ENCODE data around the gene EIF3K. TPM values are rescaled to one million over a fixed set of nuclear protein-coding genes. Genes with fewer than 3 reads are reported as not detected.

EIF3K gene
- total RNA-seq, 2 donors from 2014 or later = 282 to 320 TPM

GRCh38 chr19:38682195-38682867, 63.3 kb downstream of the EIF3K start:
- no peaks in the 10 kb centered on the region for H3K9me3 ChIP-seq (ENCODE audit: control insufficient read depth, low read length, poor library complexity, severe bottlenecking)
- H3K27me3 Mint-ChIP-seq = no peaks in the 10 kb centered on the region
- peak overlapping the region; percentile 39 for H3K4me3 Mint-ChIP-seq
- DNase-seq (no peak), ATAC-seq (no peak)
- no peaks in the 10 kb centered on the region for H3K36me3 Mint-ChIP-seq (ENCODE audit: low read depth)
- H3K27ac Mint-ChIP-seq = peak overlapping the region; percentile 93
- H3K4me1 Mint-ChIP-seq = peaks cover 71% of the 10 kb centered on the region

- no peaks in the 10 kb centered on the region for H3K9me3 ChIP-seq (ENCODE audit: control insufficient read depth, low read length, poor library complexity, severe bottlenecking)
- H3K36me3 Mint-ChIP-seq (ENCODE audit: low read depth) = no peaks in the 10 kb centered on the region
- no peak for ATAC-seq
- H3K4me1 Mint-ChIP-seq = peaks cover 75% of the 10 kb centered on the region
- peak overlapping the region; percentile 93 for H3K27ac Mint-ChIP-seq
- no peaks in the 10 kb centered on the region for H3K27me3 Mint-ChIP-seq
- peak overlapping the region; percentile 75 for H3K4me3 Mint-ChIP-seq
- DNase-seq = no peak
These were observed 63.9 kb downstream of the EIF3K start for GRCh38 chr19:38682872-38683392.

DNA sequence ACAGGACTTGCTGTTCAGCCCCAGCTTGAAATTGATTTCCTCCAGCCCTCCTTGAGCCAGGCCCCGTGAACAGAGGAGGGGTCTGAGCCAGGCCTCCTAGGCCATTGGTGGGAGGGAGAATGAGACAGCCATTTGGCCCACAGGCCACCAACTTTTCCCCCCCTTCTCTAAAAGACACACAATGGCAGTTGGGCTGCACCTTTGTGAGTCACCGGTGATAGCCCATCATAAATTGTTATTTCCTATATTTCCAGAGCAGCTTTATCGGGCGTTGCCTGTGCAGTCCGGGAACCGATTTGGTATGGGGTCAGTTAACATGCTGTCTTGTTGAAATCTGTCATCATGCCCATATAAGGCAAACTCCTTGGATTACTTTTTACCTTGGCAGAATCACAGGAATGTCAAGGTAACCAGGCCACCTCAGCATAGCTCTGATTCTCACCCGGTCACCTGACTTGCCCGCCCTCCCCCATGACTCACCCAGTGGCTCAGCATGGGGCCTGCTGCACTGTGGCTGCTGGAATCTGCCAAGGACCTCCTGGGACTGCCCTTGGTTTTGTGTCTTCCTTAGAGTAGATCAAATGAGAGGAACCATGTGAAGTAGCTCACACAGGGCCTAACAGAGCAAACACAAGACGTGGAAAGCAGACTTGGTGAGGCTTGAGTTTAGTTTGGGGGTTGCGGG, 64.5 kb downstream of the EIF3K start:
- peak overlapping the region; percentile 93 for H3K27ac Mint-ChIP-seq
- no peaks in the 10 kb centered on the region for H3K36me3 Mint-ChIP-seq (ENCODE audit: low read depth)
- peak overlapping the region; percentile 75 for H3K4me3 Mint-ChIP-seq

DNA sequence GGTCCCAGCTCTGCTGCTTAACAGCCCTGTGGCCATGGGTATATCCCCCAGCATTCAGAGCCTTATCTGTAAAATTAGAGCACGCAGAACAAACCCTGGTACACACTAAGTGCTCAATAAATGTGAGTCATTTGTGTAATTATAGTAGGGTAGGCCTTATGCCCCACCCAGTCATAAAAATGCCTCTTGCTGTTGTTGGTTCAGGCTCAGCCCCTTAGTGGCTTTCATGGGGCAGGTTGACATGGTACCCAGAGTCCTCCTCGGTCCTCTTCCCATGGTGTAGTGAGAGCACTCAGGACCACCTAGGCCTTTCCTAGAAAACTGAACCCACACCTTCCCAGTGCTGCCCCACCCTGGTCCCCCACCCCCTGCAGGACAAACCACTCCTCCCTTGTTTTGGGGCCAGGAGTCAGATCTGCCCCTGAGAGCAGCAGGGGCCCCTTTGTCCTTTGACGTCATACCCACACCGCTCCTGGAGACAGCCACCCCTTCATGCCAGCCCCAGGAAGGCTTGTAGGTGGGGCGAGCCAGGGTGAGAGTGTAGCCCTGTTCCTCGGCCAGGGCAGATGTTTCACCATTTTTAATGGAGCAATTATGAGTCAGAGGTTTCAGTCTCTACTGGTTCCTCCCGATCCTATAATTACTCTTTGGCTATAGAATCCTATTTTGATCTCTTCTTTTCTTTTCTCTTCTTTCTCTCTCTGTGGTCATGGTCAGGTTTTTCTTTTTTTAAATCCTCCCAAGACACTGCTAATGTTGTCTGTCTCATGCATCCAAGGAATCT, 65.3 kb downstream of the EIF3K start:
- H3K9me3 ChIP-seq (ENCODE audit: control insufficient read depth, low read length, poor library complexity, severe bottlenecking) = no peaks in the 10 kb centered on the region
- ATAC-seq (peak; percentile 32), DNase-seq (peak in 1 of 3 donors; percentile 38)
- no peaks in the 10 kb centered on the region for H3K36me3 Mint-ChIP-seq (ENCODE audit: low read depth)
- H3K27me3 Mint-ChIP-seq = no peaks in the 10 kb centered on the region
- H3K4me1 Mint-ChIP-seq = peaks cover 71% of the 10 kb centered on the region
- peak overlapping the region; percentile 75 for H3K4me3 Mint-ChIP-seq
- H3K27ac Mint-ChIP-seq = peak overlapping the region; percentile 93

More for the DNA sequence above, 64.5 kb downstream of the EIF3K start:
- Mint-ChIP-seq H3K27me3 (no peaks in the 10 kb centered on the region), H3K4me1 (peaks cover 70% of the 10 kb centered on the region)
- peak; percentile 29 to 69 (median 47) for DNase-seq
- ATAC-seq = peak; percentile 49
- H3K9me3 ChIP-seq (ENCODE audit: control insufficient read depth, low read length, poor library complexity, severe bottlenecking) = no peaks in the 10 kb centered on the region

GRCh38 chr19:38684862-38685665, 66.1 kb downstream of the EIF3K start:
- Mint-ChIP-seq H3K4me1 (peaks cover 72% of the 10 kb centered on the region), H3K27me3 (no peaks in the 10 kb centered on the region), H3K4me3 (peak overlapping the region; percentile 36), H3K27ac (peak overlapping the region; percentile 93), H3K36me3 (ENCODE audit: low read depth) (no peaks in the 10 kb centered on the region)
- DNase-seq (no peak), ATAC-seq (no peak)
- no peaks in the 10 kb centered on the region for H3K9me3 ChIP-seq (ENCODE audit: control insufficient read depth, low read length, poor library complexity, severe bottlenecking)

DNA sequence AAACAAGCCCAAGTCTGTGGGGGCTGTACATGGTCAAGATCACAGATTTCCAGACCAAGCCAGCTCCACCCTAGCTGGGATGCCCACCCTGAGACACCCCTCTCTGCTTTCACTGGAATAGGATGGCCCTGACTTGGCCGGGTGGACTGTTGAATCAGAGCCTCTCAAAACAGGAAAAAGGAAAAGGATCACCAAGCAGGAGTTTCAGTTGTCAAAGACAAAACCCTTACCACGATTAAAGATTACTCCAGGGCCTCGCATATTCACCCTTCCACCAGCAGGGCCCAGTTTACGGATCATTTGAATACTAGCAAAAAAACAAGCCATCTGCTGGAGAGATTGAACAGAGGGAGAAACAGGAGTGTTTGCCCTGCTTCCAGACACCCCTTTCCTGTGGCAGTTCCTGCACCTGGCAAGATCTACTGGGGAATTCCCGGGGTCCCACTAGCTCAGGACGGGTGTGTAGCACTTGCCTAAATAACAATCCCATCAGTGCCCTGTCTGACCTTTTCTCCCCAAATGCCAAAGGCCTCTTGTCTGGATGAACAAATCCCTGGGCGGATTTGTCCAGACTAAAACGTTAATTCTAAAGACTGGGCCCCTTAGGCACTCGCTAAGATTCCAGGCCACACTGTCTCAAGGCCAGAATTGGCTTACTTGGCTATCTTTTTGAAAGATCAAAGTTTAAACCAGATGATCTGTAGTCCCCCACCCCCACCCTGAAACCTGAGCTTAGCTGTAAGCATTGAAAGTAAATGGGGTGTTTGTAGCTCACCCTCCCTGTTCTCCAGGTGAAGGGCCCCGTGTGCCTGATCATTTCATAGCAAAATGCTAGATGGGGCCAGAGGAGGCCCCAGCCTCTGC, 66.9 kb downstream of the EIF3K start:
- H3K27ac Mint-ChIP-seq = peak overlapping the region; percentile 93
- H3K4me3 Mint-ChIP-seq = peak overlapping the region; percentile 86
- H3K9me3 ChIP-seq (ENCODE audit: control insufficient read depth, low read length, poor library complexity, severe bottlenecking) = no peaks in the 10 kb centered on the region
- ATAC-seq (no peak), DNase-seq (peak in 1 of 3 donors; percentile 37)
- H3K4me1 Mint-ChIP-seq = peaks cover 67% of the 10 kb centered on the region
- H3K27me3 Mint-ChIP-seq = no peaks in the 10 kb centered on the region
- H3K36me3 Mint-ChIP-seq (ENCODE audit: low read depth) = no peaks in the 10 kb centered on the region

- no peaks in the 10 kb centered on the region for H3K9me3 ChIP-seq (ENCODE audit: control insufficient read depth, low read length, poor library complexity, severe bottlenecking)
- ATAC-seq = peak; percentile 87
- DNase-seq = peak; percentile 35 to 67 (median 45)
These were observed 67.5 kb downstream of the EIF3K start for GRCh38 chr19:38686530-38686888.

More at GRCh38 chr19:38686530-38686888, 67.5 kb downstream of the EIF3K start:
- no peaks in the 10 kb centered on the region for H3K27me3 Mint-ChIP-seq
- peak overlapping the region; percentile 93 for H3K27ac Mint-ChIP-seq
- H3K36me3 Mint-ChIP-seq (ENCODE audit: low read depth) = no peaks in the 10 kb centered on the region
- peak overlapping the region; percentile 86 for H3K4me3 Mint-ChIP-seq
- H3K4me1 Mint-ChIP-seq = peaks cover 62% of the 10 kb centered on the region

Other genes with a start within 250 kb of the EIF3K start
- 10 to 100 TPM; 75.9 to 84.7 TPM for gene PSMD8, start 244.6 kb upstream of the EIF3K start, total RNA-seq
- not detected for gene GGN, start 231.2 kb upstream of the EIF3K start, total RNA-seq
- 1 to 10 TPM; 1.6 to 2.2 TPM for gene SPRED3, start 230.5 kb upstream of the EIF3K start, total RNA-seq
- gene FAM98C, start 216.1 kb upstream of the EIF3K start, total RNA-seq = 10 to 100 TPM; 29.2 to 31.9 TPM
- 1 to 10 TPM; 1.6 to 2.8 TPM for gene RASGRP4, start 193.0 kb upstream of the EIF3K start, total RNA-seq
- 1 to 10 TPM; 1.3 to 3.1 TPM for gene RYR1, start 185.5 kb upstream of the EIF3K start, total RNA-seq
- 100 to 1,000 TPM; 298 to 351 TPM for gene MAP4K1, start 1.2 kb upstream of the EIF3K start, total RNA-seq
- 100 to 1,000 TPM; 201 to 205 TPM for gene ACTN4, start 28.5 kb downstream of the EIF3K start, total RNA-seq
- gene CAPN12, start 125.3 kb downstream of the EIF3K start, total RNA-seq = 1 to 10 TPM; 6.8 to 9.0 TPM
- not detected for gene LGALS7, start 154.3 kb downstream of the EIF3K start, total RNA-seq
- gene LGALS7B, start 170.0 kb downstream of the EIF3K start, total RNA-seq = not detected
- 1 to 10 TPM; 1.7 to 2.4 TPM for gene LGALS4, start 193.8 kb downstream of the EIF3K start, total RNA-seq
- 10 to 100 TPM; 75.5 to 95.8 TPM for gene ECH1, start 212.6 kb downstream of the EIF3K start, total RNA-seq
- gene HNRNPL, start 230.8 kb downstream of the EIF3K start, total RNA-seq = 100 to 1,000 TPM; 477 to 480 TPM